Measurements from ENCODE around the gene ADGRG1. TPM values are rescaled to one million over a fixed set of nuclear protein-coding genes. Genes with fewer than 3 reads are reported as not detected.
A peak's percentile ranks its signal among the peaks of the same experiment; 100 is the strongest.

ADGRG1 gene
- total and polyA plus RNA-seq, 12 donors = 1.8 to 69.9 (median 41.4) TPM

DNA sequence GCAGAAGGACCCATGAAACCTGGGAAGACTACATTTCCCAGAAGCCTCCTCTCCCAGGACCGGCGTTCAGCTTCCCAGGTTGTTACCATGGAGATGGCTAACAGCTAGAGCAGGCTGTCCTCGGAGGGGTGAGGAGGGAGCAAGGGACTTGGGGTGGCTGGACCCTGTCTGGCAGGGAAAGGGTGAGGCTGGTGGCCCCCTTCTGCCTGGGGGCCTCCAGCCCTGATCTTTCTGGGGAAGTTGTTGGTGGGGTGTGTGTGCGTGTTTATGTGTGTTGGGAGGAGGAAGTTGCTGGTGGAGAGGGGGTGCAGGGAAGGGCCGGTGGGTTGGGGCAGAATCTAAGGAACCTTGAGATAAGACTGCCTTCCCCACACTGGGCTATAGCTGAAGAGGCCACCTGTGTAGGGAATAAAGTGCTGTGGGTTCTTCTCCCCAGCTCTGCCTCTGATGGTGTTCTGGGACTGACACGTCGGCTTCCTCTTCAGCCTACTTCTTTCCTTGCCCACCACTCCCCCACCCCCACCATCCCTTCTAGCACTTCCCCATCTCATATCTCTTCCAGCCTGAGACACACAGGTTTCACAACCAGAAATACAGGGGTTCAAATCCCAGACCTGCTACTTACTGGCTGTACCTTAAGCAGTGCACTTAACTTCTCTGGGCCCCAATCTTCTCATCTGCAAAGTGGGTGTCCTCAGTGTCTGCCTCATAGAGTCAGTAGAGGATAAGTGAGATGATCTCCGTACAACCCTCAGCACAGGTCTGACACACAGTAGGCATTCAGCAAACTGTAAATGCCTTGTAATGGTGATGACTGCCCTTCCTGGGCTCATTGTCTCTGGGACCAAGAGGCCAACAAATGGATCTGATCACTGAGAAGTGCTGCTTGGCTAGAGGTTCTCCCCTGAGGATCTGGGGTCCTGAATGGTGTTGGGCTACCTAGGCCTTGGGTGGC lies 66.6 kb downstream of the ADGRG1 start, which contains the start of gene DRC7:
TSS of gene DRC7 (plus strand) at position 82 of the 955 bp plus-strand sequence. CDS start 3,144 bp downstream, outside the sequence.
- intact Hi-C loops (cut with DNase I) = no loop called here
- peaks cover 10% of the 10 kb centered on the region for H3K27me3 ChIP-seq
- WGBS, 4 donors = 22 to 38% (median 34%) methylated on average over 8 of the region's 8 CpGs
- no peak within 1 kb of the TSS for H3K4me3 ChIP-seq
- no peaks in the 10 kb centered on the region for H3K36me3 ChIP-seq (replicated peaks in 1 of 2)
- H3K9me3 ChIP-seq (replicated peaks in 1 of 3) = no peaks in the 10 kb centered on the region
- H3K4me1 ChIP-seq (replicated peaks in 1 of 2) = no peaks in the 10 kb centered on the region
- DNase-seq = peak; percentile 33 to 65 (median 46)
- H3K27ac ChIP-seq = no peak within 1 kb of the TSS
- no peak for TF ChIP-seq CTCF (IDR thresholded peaks at IDR 0.05)
- no peak for TF ChIP-seq POLR2A (IDR thresholded peaks at IDR 0.05)

DNA sequence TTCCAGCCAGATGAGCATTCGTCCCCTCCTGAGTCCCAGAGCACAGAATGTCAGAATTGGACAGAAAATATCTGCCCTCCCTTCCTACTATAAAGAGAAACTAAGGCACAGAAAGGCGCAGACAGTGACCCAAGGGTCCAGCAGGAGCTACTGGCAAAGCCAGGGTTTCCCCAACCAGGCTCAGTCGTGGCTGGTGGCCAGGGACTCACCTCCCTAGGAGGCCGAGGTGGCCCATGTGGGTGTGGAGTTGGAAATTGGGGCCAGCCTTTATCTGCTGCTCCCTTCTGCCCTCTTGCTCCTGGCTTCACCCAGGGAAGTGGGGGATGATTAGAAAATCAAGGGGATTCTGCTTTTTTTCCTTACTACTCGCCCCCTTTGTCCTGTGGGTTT lies 67.2 kb downstream of the ADGRG1 start:
- Histone ChIP-seq H3K4me1 (replicated peaks in 1 of 2) (peaks cover 0 to 2% of the 10 kb centered on the region in 2 donors), H3K27me3 (peaks cover 5% of the 10 kb centered on the region), H3K27ac (no peak overlapping the region), H3K9me3 (replicated peaks in 1 of 3) (no peaks in the 10 kb centered on the region), H3K36me3 (replicated peaks in 1 of 2) (no peaks in the 10 kb centered on the region), H3K4me3 (no peak overlapping the region)
- TF ChIP-seq CTCF (IDR thresholded peaks at IDR 0.05) (no peak), POLR2A (IDR thresholded peaks at IDR 0.05) (no peak)
- WGBS, 4 donors = 70 to 77% (median 76%) methylated on average over 4 to 5 of the region's 5 CpGs
- intact Hi-C loops (cut with DNase I) = no loop called here
- no peak for DNase-seq

DNA sequence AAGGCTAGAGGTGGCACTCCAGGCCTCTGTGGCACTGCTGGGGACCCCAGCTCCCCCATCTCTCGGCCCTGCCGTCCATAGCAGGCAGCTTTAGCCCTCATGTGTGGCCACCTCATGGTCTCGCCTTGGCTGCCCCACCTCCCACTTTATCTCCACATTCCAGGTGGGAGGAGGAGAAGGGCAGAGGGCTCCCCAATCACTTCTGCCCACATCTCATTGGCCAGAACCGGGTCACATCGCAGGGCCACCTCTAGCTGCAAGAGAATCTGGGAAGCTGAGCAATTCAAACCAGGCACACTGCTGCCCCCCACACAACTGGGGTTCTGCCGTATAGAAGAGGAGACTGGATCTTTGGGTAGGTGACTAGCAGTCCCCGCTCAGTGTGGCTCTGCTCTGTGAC lies 67.8 kb downstream of the ADGRG1 start:
- Histone ChIP-seq H3K27me3 (peaks cover 5% of the 10 kb centered on the region), H3K27ac (no peak overlapping the region), H3K9me3 (replicated peaks in 1 of 3) (no peaks in the 10 kb centered on the region), H3K4me3 (no peak overlapping the region), H3K4me1 (replicated peaks in 1 of 2) (peaks cover 5 to 7% of the 10 kb centered on the region in 2 donors), H3K36me3 (replicated peaks in 1 of 2) (no peaks in the 10 kb centered on the region)
- intact Hi-C loops (cut with DNase I) = no loop called here
- DNase-seq = no peak
- TF ChIP-seq CTCF (IDR thresholded peaks at IDR 0.05) (no peak), POLR2A (IDR thresholded peaks at IDR 0.05) (no peak)
- 86 to 96% (median 91%) methylated on average over 6 to 7 of the region's 7 CpGs for WGBS, 4 donors

DNA sequence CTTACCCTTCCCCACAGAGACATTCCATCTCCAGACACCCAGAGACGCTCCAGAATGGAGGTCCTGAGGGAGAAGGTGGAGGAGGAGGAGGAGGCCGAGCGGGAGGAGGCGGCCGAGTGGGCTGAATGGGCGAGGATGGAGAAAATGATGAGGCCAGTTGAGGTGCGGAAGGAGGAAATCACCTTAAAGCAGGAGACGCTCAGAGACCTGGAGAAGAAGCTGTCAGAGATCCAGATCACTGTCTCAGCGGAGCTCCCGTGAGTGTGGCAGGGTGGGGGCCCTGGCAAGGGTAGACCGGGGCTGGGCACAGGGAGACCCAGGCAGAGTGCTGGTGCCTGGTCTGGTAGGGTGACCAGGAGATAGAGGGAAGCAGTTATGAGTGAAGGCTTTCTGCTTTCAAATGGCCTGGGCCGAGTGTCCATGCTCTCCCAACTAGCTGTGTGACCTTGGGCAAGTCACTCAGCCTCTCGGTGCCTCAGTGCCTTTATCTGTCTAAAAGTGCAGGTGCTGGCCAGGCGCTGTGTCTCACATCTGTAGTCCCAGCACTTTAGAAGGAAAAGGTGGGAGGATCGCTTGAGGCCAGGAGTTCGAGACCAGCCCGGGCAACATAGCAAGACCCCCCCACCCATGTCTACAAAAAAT lies 69.6 kb downstream of the ADGRG1 start:
- Histone ChIP-seq H3K27me3 (no peaks in the 10 kb centered on the region), H3K4me3 (no peak overlapping the region), H3K27ac (no peak overlapping the region), H3K36me3 (replicated peaks in 1 of 2) (no peaks in the 10 kb centered on the region), H3K4me1 (replicated peaks in 1 of 2) (peaks cover 13% of the 10 kb centered on the region in 2 donors), H3K9me3 (replicated peaks in 1 of 3) (no peaks in the 10 kb centered on the region)
- TF ChIP-seq CTCF (IDR thresholded peaks at IDR 0.05) = no peak
- no peak for TF ChIP-seq POLR2A (IDR thresholded peaks at IDR 0.05)
- 89 to 92% (median 90%) methylated on average over 17 of the region's 17 CpGs for WGBS, 4 donors
- intact Hi-C loops (cut with DNase I) = no loop called here
- no peak for DNase-seq
